ENCODE data around the gene PLCE1.
A peak's percentile ranks its signal among the peaks of the same experiment; 100 is the strongest.
"Not testable (repeated sequence)": the region's sequence is repeated elsewhere in the genome, so short reads cannot be mapped to it uniquely, and the experiment has no call there.

PLCE1 gene

GRCh38 chr10:93993782-93994437, at the start of gene PLCE1:
Gene PLCE1, plus strand, starts transcription at chr10:93993931. Its CDS starts 37,116 bp downstream, at chr10:94031047.
- DNase-seq (ENCODE audit: low read depth) = peak; percentile 56

- no peak for DNase-seq (ENCODE audit: low read depth)
Observed at GRCh38 chr10:93945819-93946218, 47.9 kb upstream of the PLCE1 start.

DNA sequence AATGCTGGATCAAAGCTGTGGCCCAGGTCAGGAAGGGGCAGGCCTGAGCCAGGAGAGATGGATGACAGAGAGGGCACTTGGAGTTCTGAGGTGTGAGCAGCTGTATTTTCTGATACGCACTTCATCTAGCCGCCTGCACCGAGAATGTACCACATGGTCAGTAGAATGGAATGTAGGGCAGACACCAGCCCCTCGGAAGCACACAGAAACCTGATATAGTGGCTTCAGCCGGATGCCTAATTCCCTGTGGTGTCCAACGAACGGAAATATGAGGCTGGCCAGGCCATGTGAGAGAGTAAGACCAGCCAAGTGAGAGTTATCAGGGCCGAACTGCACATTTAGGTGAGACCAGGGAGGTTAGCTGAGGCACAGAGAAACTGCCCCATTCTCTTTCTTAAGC, 46.7 kb upstream of the PLCE1 start:
- DNase-seq (ENCODE audit: low read depth) = peak; percentile 92

- no peak for DNase-seq (ENCODE audit: low read depth)
Observed at GRCh38 chr10:93947524-93947923, 46.2 kb upstream of the PLCE1 start.

- no peak for DNase-seq (ENCODE audit: low read depth)
Observed at GRCh38 chr10:93951905-93952304, 41.8 kb upstream of the PLCE1 start.

DNA sequence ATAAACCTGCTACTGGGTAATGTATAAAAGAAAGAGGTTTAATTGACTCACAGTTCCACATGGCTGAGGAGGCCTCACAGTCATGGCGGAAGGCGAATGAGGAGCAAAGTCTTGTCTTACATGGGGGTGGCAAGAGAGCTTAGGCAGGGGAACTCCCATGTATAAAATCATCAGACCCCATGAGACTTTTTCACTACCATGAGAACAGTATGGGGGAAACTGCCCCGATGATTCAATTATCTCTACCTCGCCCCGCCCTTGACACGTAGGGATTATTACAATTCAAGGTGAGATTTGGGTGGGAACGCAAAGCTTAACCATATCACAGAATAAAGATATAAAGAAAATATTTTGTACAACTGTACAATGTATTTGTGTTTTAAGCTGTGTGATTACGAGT, 39.4 kb upstream of the PLCE1 start:
- no peak for DNase-seq (ENCODE audit: low read depth)

DNA sequence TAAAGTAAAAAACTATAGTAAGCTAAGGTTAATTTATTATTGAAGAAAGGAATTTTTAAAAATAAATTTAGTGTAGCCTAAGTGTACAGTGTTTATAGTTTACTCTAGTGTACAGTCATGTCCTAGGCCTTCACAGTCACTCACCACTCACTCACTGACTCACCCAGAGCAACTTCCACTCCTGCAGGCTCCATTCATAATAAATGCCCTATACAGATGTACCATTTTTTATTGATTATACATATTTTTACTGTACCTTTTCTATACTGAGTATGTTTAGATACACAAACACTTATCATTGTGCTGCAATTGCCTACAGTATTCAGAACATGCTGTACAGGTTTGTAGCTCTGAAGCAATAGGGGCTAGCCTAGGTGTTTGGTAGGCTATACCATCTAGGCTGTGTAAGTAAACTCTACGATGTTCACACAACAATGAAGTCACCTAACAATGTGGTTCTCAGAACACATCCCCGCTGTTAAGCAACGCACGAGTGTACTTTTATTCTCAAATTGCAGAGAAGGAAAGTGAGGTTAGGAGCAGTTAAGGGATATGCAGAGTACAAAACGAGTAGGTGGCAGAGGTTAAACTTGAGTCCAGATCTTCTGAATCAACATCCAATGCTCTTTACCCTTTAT, 38.9 kb upstream of the PLCE1 start:
- DNase-seq (ENCODE audit: low read depth) = peak; percentile 71

DNA sequence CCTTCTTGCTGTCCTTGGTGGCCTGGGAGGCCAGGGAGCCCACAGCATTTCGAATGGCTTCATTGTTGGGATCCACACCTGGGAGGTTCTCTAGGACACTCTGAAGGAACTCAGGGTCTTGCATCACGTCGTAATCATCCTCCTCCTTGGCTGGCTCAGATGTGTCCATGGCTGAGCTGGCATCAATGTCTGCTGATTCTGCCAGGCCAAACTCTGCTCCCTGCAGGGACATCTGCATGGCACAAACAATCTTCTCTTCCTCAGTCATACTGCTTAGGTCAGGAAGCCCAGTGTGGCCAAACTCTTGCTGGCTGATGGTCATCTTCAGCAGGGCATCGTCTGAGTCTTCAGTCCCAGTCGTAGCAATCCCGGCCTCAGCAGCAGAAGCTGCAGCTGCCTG, 34.9 kb upstream of the PLCE1 start:
- DNase-seq (ENCODE audit: low read depth) = no peak

DNA sequence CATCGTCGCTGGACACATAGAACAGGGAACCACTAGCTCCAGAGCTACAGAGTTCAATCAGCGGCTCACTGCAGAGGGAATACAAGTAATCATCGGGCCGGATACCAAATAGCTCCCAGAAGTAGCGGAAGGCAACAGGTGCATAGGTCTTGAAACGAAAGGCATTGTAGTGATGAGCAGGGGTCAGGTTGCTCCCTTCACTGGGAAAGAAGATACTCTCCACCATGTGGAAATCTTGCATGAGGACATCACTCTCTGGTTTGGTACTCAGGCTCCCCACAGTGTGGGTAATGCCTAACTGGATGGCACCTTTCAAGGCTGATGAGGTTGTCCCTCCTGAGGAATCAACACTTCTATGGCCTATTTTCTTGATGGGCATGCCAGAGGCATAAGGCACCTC, 32.7 kb upstream of the PLCE1 start:
- DNase-seq (ENCODE audit: low read depth) = not testable (repeated sequence)

DNA sequence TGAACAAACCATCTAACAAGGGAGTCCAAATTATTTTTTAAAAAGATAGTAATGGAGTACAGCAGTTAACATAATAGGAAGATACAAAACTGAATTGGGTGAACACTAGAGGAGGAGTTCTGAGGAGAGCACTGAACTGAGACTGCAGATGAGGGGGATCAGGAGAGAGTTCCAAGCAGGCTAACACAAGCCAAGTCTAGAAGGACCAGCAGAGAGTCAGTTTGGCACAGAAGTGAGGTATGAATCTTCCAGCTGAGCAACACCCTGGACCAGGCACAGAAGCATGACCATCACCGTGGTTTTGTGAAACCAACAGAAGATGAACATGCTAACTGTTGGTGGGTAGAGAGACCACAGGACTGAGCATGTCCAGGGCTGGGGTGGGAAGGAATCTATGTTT, 30.8 kb upstream of the PLCE1 start:
- no peak for DNase-seq (ENCODE audit: low read depth)

GRCh38 chr10:93963434-93963833, 30.3 kb upstream of the PLCE1 start:
- DNase-seq (ENCODE audit: low read depth) = no peak

DNA sequence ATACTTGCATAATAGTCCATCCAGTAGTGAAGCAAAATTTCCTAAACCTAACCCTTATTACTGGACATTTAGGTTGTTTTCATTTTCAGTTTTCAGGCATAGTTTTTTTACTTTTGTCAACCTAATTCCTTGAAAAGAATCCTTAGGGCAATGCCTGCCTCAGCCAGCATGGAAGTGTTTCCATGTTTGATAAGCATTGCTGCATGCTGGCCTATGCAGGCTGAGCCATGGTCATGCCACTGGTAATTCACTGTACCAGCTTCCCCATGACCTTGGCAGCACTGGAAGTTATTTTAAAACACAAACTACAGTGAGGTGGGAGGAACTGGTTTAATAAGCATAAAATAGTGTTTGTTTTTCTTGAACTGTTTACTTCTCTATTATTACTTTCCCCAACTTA, 27.8 kb upstream of the PLCE1 start:
- no peak for DNase-seq (ENCODE audit: low read depth)

DNA sequence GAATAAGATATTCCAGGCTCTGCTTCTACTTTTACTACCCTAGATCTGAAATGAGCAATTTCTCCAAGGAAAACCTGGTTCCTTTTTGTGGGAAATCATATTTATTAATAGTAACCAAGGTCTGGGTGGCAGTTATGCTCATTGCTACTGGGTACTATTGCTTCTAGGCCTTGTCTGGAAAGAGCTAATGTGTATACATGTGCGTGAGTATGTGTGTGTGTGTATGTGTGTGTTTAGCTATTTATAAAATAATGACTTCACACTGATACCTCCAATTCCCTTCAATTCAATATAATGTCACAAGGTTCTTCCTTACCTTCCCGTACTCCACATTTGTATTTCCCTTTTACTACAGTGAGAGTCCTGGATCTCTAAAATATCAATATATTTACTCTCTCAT, 26.0 kb upstream of the PLCE1 start:
- no peak for DNase-seq (ENCODE audit: low read depth)

DNA sequence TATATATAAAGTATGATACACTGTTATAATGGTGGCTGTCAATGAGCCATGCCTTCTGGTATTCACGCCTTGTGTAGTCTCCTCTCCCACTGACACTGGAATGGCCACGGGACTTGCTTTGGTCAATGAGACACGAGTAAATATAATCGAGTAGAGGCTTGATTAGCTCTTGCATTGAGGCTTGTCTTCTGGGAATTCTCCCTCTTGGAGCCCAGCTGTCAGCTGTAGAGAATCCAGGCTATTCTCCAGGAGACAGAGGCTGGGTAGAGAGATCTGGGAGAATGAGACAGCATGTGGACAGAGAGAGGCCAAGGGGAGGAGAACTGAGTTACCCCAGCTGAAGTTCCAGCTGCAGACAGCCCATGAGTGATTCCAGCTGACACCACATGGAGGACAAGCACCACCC, 25.2 kb upstream of the PLCE1 start:
- no peak for DNase-seq (ENCODE audit: low read depth)

DNA sequence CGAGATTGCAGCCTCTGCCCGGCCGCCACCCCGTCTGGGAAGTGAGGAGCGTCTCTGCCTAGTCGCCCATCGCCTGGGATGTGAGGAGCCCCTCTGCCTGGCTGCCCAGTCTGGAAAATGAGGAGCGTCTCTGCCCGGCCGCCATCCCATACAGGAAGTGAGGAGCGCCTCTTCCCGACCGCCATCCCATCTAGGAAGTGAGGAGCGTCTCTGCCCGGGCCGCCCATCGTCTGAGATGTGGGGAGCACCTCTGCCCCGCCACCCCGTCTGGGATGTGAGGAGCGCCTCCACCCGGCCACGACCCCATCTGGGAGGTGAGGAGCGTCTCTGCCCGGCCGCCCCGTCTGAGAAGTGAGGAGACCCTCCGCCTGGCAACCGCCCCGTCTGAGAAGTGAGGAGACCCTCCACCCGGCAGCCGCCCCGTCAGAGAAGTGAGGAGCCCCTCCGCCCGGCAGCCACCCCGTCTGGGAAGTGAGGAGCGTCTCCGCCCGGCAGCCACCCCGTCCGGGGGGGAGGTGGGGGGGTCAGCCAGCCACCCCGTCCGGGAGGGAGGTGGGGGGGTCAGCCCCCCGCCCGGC, 23.2 kb upstream of the PLCE1 start:
- not testable (repeated sequence) for DNase-seq (ENCODE audit: low read depth)

DNA sequence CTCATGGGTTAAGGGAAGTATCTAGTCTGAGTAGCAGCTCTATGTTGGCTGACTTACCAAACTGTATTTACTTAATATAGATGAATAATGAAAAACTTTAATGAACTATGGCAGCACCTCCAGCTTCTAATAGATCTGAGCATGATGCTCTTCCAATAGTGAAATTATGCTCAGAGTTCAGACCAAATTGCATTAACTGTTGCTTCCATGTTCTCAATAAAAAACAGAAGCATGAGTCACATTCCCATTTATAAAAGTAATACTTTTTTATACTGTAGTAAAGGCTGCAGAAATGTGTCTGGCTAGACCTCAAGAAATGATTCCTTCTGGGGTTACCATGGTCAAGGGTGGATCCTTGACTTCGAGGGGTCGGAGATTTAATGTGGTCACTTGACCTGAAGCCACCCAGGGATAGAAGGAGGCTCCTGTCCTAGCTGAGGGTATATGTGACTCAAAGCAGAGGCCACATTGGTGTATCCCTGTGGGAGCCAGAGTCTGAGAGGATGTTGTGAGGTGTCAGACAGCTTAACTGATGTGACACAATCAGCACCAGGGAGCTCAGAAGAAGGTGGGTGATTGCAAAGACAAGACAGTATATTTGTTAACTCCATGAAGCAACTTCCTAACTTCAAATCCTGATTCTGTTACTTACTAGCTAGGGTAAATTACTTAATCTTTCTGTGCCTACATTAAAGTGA, 19.8 kb upstream of the PLCE1 start:
- no peak for DNase-seq (ENCODE audit: low read depth)

GRCh38 chr10:93977442-93977841, 16.3 kb upstream of the PLCE1 start:
- no peak for DNase-seq (ENCODE audit: low read depth)

DNA sequence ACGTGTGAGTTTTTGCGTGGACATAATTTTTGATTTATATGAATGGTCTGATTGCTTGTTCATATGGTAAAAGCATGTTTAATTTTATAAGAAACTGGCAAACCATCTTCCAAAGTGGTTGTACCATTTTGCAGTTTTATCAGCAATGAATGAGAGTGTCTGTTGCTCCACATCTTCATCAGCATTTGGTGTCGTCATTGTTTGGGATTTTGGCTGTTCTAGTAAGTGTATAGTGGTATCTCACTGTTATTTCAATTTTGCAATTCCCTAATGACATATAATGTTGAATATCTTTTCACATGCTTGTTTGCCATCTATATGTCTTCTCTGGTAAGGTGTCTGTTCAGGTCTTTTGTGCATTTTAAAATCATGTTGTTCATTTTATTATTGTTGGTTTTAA, 13.2 kb upstream of the PLCE1 start:
- DNase-seq (ENCODE audit: low read depth) = no peak

DNA sequence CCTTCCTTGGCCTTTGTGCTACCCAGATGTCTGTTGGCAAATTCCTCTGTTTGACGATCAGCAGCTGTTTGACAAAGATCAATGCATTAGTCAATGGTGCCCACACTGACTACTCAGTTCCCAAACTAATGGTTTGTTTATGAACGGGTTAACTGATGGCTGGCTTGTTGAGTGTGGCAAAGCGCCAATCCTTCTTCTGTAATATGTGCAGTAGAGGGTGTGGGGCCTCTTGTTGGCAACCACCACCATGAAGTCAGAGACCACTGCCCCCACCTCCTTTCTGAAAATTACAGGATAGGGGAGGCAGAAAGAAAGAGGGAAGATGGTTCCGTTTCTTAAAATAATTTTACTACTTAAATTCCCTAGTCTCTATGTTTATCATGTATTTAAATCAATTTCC, 2.6 kb upstream of the PLCE1 start:
- no peak for DNase-seq (ENCODE audit: low read depth)

DNA sequence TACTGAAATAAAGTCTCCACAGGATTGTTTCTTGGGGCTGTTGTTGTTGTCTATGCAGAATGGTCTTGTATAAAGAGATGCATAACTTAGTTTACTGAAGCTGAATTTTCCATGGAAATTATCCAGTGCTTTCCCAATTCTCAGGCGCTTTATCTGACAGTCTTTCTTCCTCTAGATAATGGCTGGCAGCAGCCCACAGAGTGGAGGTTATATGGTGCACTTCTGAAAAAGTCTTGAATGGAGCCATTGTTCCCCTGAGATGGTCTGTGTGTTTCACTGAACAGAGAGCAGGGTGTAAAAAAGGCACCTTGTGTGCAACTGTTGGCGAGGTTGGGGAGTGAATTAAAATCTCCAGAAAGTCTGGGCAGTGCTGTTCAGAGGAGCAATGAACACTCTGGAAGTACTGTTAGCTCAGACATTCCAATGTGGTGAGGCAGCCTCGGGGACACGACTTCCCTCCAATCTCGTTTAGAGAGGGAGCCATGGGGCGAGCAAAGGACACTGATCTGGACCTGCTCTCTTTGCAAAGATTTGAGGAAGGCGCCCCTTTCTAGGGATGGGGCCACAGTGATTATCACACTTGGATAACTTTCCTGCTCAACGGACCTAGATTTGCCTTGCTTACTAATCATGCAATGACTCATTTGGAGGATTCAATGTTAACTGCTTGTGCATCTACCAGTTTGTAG, 2.0 kb upstream of the PLCE1 start:
- DNase-seq (ENCODE audit: low read depth) = peak; percentile 86

DNA sequence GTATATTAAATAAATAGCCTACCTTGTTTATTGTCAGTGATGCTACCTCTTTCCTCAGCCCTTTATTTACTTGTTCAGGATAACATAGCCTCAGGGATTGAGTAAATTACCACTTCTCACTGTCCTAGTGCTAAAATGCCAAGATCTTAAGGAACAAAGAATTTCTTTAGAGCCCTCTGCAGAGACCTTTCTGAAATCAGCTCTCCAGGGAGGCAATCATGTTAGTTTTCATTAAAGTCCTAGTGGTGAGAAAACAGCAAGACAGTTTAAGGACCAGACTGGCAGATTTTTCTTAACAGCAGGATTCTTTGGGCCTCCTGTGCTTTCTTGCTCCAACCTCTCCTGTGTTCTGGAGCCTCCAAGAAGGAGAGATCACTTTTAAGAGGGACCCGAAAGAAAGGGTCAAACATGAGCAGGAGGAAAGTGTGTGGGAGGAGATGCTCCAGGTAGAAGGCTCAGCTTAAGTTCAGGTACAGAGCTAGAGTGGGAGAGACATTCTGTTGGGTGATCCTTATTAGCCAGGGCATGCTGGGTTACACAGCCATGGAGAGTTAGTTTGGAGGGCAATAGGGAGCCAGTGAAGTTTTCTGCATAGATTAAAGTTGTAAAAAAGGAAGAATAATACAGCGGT, 1.2 kb upstream of the PLCE1 start:
- DNase-seq (ENCODE audit: low read depth) = peak; percentile 32

DNA sequence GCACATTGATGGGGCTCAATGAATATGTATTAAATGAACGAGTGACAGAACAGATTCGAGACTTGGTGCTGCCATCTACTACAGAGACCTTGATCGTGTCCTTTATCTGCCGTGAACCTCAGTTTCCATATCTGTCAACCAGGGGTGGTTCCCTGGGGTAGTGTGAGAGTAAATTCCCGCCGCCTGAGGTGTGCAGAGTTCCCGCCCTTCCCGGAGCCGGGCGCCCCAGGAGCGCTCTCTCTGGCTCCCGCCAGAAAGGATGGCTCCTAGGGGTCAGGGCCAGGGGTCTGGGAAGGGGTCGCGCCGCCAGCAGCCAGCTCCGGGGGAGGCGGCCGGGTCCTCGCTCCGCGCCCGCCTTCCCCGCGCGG, 333 bp upstream of the PLCE1 start:
- DNase-seq (ENCODE audit: low read depth) = no peak
